Body of pancreas (tissue), 4 donors: ENCODE results near the gene BPIFB2.

Experiments
- CTCF ChIP-seq, 7 experiments: fragments of 450-650 bp in 4 of 7; fragments of 200-600 bp in 3 of 7; sonication (generic) in 3 of 7; IDR thresholded peaks; one replicate each; pipeline ENCODE4 v1.5.1; 2016 to 2019; ENCODE audit warnings: antibody characterized with exemption in 7 of 7
- POLR2A ChIP-seq, 3 donors: fragments of 450-650 bp; IDR thresholded peaks; one replicate each; pipeline ENCODE4 v1.6.1; 2016; ENCODE audit warnings: antibody characterized with exemption in 3 of 3, mild to moderate bottlenecking in 2 of 3

DNA sequence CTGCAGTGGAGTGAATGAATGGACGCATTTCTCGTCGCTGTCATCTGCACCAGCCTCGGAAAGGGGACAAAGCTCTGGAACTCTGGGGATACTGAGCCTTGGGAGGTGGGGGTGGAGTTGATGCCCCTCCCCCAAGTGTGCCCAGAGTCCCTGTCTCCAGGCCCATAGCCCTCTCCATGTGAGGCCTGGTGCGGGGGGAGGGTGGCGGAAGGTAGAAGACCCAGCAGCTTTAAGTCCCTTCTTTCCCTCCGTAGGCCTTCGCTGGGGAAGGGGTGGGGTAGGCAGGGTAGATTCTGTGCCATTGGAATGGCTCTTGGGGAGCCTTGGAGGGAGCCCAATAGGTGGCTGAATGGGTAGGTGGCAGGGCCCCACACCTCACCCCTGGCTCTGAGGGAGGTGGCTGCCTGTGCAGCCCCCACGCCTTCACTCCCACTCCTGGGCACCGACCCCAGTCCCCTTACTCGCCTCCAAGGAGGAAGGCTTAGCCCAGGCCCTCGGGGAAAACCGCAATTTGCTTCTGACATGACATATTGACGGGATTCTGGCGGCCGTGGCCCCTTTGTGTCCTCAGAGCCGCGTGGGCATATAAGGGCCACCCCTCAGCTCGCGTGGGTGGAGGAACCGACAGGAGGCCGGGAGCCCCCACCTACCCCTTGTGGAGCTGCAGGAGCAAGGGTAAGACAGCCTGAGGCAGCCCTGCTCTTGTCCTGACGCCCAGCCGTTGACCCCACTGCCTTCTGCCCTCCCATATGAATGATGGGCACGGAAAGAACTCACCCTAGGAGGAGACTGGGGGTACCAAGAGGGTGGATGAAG lies 46.0 kb downstream of the BPIFB2 start, which contains the start of gene BPIFB3:
- TF ChIP-seq POLR2A (IDR thresholded peaks at IDR 0.05) (no peak), CTCF (IDR thresholded peaks at IDR 0.05) (no peak)
